GM21619 (cell line): ENCODE measurements around the gene TSPAN5.
"Not testable (repeated sequence)": the region's sequence is repeated elsewhere in the genome, so short reads cannot be mapped to it uniquely, and the experiment has no call there.

ENCODE experiments used
- ATAC-seq: cut with Tn5 transposase; IDR thresholded peaks from one replicate; pipeline ENCODE4 v1.9.1; 2021; ENCODE audit not compliant: unreplicated experiment

The TSPAN5 gene

DNA sequence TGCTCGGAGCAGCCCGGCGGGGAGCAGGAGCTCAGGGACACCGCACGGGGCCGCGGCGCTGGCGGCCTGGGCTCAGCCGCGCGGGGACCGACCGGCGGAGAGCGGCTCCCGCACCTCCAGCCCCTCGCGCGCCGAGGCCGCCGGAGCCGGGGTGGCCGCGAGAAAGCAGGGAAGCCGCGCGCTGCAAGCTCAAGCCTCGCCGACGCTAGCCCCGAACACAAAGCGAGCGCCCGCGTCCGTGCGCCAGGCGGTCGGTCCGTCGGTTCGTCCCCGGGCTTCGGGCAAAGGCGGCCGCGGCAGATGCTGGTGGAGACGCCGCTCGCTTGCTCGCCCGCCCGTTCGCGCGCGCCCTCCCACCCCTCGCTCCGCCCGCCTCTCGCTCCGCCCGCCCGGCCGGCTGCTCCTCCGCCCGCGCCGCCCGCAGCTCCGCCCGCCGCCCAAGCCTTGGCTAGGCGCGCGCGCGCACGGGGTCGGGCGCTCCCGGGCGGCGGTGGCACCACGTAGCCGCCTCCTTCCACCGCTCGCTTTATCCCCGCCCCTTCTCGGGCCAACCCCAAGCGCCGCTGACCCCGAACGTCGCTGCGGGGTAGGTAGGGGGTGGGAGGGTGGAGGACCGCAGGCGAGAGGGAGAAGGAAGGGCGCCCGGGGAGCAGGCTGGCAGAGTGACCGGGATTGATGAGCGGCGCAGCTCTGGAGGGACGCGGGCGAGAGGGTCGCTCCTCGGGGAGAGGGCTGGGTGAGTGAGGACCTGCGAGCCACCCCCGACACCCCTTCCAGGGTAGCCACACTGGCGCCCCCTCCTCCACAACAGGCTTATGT lies at the start of gene TSPAN5:
TSS of gene TSPAN5 (minus strand) at position 325 of the 819 bp plus-strand sequence.
- ATAC-seq, result peak; percentile 68

- no peak for ATAC-seq
Observed at GRCh38 chr4:98706935-98707334, 48.5 kb upstream of the TSPAN5 start.

- ATAC-seq, result no peak
Observed at GRCh38 chr4:98706200-98706813, 47.9 kb upstream of the TSPAN5 start.

DNA sequence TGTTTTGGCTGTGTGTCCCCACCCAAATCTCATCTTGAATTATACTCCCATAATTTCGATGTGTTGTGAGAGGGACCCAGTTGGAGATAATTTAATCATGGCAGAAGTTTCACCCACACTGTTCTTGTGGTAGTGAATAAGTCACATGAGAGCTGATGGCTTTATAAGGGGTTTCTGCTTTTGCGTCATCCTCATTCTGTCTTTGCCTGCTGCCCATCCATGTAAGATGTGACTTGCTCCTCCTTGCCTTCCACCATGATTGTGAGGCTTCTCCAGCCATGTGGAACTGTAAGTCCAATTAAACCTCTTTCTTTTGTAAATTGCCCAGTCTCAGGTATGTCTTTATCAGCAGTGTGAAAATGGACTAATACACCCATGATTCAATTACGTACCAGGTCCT lies 47.2 kb upstream of the TSPAN5 start:
- ATAC-seq, result not testable (repeated sequence)

DNA sequence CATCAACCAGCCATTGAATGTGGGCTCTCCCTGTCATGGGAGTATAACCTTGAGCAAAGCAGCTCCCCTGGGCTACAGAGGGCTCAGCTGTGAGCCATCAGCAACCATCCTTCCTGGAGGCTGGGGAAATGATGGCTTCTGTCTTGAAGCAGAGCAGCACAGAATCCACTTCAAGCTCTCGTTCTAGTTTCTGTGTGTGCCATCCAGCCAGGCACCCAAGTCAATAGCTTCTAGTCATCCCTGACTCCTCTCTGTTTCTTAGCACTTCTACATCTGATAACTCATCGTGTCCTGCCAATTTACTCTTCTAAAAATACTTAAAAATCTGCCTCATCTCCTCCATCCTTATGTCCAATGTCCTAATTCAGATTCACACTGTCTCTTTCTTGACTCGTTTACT lies 42.2 kb upstream of the TSPAN5 start:
- ATAC-seq, result no peak

GRCh38 chr4:98694076-98694475 lies 35.7 kb upstream of the TSPAN5 start:
- ATAC-seq, result no peak

DNA sequence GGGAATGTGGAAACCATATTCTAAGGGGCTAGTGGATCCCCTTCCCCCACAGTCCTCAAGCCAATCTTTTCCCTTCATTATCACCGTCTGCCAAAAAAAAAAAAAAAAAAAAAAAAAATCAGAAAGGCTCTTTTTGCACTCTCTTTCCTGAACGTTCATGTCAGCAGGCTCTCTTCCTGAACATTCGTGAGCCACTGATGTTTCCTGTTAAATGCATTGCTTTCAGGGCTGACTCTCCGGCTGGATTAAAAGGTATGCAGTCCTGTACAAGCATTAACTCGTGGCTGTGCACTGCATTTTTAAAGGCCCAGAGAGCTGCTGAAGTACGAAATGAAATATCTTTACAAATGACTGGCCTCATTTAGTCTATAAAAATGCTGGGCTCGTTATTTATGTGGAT lies 34.0 kb upstream of the TSPAN5 start:
- ATAC-seq, result no peak

DNA sequence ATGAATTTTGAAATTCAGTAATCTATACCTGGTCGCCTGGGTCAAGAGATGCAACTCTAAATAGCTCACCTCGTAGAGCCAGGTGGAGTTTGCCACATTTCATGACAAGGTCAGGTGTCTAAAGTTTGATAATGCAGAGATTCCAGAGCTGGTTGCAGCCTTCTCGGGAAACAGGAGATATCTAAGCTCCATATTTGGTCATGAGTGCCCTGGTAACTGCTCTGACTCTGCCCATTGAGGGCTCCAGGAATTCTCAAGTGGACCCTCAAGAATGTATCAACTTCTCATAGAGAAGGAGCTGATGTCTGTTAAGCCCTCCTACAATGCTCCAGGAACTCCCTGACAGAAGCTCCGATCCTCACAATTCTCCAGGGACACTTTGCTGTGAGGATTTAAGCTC lies 33.2 kb upstream of the TSPAN5 start:
- no peak for ATAC-seq

GRCh38 chr4:98689507-98690174 lies 31.2 kb upstream of the TSPAN5 start:
- ATAC-seq, result no peak

GRCh38 chr4:98688411-98689290 lies 30.2 kb upstream of the TSPAN5 start:
- ATAC-seq, result no peak

DNA sequence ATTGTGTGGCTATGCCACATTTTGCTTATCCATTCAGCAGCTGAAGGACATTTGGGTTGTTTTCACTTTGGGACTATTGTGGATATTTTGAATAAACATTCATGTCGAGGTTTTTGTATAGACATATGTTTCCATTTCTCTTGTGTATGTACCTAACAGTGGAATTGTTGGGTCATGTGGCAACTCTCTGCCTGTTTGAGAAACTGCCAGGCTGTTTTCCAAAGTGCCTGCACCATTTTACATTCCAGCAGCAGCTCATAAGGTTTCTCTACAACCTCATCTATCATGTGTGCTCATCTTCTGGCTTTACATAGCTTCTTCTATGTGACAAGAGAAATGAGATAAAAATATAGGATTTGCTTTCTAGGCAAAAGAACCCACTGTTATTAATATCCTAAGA lies 29.5 kb upstream of the TSPAN5 start:
- no peak for ATAC-seq

DNA sequence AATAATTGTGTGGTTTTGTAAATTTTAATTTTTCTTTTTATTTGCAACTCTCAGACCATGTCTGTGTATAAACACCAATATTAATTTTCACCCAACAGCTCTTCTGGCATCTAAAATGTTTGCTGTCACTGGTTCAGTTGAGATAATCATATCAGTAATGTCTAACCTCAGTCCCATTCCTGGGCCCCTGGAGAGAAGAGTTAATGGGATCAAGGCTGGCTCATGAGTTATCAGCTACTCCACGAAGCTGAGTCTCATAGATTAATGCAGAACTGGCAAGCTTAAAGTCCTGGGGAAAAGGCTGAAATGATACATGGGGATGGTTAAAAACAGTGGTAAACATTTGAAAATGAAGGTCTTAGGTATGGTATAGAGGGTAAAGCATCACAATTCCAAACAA lies 28.4 kb upstream of the TSPAN5 start:
- ATAC-seq, result no peak

DNA sequence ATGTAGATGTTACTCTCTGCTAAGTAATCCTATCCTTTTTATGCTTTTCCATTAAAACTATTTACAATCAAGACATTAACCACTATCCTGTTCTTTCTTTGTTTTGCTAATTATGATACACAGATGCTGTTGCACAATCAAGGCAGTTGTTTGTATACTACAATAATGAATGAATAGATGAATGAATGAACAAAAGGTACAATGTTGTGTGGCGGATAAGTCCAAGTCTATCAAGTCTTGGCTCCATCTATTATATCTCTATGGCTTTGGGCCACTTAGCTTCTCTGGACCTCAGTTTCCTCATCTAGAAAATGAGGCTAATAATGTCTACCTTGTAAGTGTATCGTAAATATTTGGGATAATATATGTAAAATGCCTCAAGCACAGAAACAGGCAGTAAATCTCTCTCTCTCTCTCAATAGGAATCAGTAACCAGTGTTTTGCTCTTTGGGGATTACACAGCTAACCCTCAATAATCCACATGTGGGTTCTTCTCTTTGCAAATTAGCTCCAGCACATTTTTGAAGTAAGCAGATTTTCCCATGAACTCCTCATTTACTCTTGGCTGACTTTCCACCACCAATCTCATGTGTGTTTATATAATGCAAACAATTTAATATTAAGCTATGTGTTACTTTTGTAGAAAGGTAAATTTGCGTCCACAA lies 27.8 kb upstream of the TSPAN5 start:
- no peak for ATAC-seq

DNA sequence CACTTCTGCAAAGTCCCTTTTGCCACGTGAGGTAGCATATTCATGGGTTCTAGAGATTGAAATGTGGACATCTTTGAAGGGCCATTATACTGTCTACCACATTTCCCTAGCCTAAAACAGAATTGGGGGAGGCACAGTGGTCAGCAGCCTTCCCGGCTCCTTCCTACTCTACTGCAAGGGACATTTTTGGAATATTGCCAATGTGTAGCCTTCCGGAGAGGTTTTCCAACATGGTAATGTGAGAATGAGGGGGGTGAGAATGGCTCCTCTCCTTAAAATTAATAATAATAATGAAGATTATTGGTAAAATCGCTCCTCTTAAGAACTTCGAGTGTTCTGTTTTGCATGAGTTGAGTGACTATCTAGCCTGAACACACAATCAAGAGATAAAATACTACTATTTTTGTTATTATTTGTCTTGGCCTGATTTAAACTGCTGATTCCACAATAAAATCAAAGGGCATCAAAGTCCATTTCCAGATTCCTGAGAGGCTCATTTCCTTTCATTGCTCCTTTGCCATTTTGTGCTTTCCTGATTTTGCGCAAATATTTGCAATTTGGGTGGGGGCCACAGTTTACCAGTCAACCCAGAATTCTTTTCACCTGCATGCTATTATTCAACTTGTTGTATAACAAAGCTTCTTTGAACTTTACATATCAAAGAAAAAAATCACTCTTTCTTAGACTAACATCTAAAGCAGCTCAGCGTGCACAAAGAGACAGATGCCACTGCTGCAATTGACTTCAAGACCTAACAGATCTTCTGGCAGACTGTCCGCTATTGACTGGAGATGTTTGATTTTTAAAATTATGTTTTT lies 27.0 kb upstream of the TSPAN5 start:
- no peak for ATAC-seq

- no peak for ATAC-seq
Observed at GRCh38 chr4:98682719-98683118, 24.3 kb upstream of the TSPAN5 start.

GRCh38 chr4:98680806-98681205 lies 22.4 kb upstream of the TSPAN5 start:
- ATAC-seq, result no peak

- no peak for ATAC-seq
Observed at GRCh38 chr4:98679738-98680137, 21.3 kb upstream of the TSPAN5 start.

- ATAC-seq, result no peak
Observed at GRCh38 chr4:98677799-98678198, 19.4 kb upstream of the TSPAN5 start.

DNA sequence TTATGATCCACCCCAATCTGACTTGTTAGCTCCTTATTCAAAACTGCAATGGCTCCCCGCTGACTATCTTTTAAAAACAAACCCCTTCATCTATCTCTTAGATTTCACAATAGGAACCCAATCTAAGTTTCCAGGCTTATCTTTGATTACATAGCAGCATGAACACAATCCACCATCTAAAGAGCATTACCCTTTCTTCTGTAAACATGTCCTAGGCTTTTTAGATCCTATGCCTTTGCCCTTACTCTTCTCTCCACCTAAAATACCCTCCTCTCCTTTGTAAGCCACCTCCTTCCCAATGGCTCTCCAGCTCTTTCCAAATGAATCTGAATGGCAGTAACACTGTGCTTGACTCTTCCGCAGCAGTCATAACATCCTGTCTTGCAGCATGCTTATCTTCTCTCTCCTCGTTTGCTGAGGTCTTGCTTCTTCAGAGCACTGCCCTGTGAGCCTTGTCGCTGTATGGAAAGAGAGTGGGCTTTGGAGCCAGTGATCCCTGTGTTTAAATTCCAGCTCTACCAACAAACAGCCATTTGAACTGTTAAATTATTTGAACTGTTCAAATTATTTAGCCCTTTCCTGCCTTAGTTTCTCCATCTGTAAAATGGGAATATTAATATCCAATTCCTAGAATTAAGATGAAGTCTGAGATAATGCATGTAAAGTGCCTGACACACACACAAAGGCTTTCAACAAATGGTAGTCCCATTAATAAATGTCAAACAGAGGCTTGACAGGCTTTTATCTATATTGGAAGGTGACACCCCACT lies 16.2 kb upstream of the TSPAN5 start:
- ATAC-seq, result no peak
